Measurements from ENCODE around the gene MAP6.

GRCh38 chr11:75538150-75538942, 130.5 kb downstream of the MAP6 start:
- TF ChIP-seq FOXK2 (IDR thresholded peaks at IDR 0.05) (no peak), TARDBP (IDR thresholded peaks at IDR 0.05) (no peak), BHLHE40 (IDR thresholded peaks at IDR 0.05; ENCODE audit: borderline replicate concordance) (no peak), L3MBTL2 (conservative IDR thresholded peaks at IDR 0.05) (no peak)
